Stimulated activated CD8-positive, alpha-beta memory T cell treated with anti-CD3 and anti-CD28 coated beads, Interleukin-7, amount 100 ng/mL, for 1 hour (primary cell): Measurements from ENCODE around the gene TNFRSF14.

Source experiments
- DNase-seq, 2 donors: peaks; one replicate each; pipeline ENCODE4 v3.0.0-alpha.2; 2020; ENCODE audit warnings: low read depth in 2 of 2

TNFRSF14 gene

DNA sequence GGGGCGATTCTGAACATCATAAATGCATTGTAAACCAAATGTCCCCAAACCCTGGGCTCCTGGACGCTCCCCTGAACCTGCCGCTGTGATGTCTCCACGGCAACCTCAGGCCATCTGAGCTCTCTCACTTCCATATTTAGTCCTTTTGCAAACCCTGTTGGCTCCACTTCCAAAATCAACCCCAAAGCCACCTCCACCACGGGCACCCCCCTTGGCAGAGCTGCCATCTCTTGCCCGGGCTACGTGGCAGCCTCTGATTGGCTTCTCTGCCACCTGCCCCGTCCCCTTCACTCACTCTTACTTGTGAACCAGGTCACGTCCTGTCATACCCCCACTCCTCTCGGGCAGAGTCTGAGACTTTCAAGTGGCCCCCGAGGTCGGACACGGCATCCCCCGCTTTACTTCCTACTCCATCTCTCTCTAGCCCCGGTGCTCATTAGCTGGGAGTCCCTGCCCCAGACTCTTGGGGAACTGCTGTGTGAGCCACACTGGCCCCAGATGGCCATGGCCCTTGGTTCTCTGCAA lies 46.2 kb downstream of the TNFRSF14 start:
- DNase-seq, result no peak

DNA sequence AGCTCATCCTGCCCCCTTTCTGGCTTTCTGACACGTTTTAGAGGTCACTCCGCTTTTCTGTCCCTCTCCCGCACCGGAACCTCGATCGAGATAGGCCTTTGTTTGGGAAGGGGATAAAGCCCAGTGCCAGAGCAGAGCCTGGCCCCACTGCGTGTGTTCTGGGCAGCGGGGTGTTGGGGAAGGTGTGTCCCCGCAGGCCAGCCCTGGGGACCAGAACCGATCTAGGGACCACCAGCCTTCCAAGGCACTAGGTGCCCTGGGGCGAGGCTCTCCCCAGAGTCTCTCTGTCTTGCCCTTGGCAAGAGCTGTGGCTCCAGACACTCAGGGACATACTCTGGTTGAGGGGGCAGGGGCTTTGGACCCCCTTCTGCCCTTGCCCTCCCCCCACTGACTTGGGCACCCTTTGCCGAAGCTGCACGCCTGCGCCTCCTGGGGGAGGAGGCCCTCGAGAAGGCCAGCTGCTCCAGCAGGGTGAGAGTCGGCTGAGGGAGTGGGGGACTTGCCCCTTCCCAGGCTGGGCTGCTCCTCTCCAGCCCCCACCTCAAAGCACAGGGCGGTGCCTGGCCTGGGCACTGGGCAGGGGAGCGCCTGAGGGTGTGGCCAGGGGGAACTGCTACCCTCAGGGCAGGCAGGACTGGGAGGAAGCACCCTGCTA lies 46.8 kb downstream of the TNFRSF14 start:
- no peak for DNase-seq

DNA sequence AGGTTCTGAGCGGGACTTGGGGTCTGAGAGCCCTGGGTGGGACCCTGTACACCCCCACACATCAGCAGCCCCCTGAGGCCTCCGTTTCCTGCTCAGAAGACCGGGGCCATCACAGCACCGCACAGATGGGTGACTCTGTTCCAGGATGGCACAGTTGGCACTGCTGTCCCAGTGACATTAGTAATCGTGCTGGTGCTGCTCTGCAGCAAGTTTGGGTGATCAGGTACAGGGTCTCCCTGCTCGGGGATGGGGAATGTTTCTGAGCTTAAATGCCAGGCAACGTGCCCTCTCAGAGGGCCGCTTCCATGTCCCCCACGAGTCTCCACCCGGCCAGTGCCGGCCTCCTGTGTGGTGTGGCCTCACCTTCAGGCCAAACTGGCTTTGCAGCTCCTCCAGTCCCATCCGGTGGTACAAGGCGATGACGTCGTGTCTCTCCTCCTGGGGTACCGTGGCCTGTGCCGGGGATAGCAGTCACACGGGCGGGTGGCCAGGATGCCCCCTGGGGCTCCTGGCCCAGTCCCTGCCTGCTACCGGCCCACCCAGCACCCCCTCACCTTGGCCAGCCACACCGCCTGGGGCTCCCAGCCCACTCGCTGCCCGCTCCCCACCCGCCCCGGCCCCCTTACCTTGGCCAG lies 47.5 kb downstream of the TNFRSF14 start:
- DNase-seq, result no peak

DNA sequence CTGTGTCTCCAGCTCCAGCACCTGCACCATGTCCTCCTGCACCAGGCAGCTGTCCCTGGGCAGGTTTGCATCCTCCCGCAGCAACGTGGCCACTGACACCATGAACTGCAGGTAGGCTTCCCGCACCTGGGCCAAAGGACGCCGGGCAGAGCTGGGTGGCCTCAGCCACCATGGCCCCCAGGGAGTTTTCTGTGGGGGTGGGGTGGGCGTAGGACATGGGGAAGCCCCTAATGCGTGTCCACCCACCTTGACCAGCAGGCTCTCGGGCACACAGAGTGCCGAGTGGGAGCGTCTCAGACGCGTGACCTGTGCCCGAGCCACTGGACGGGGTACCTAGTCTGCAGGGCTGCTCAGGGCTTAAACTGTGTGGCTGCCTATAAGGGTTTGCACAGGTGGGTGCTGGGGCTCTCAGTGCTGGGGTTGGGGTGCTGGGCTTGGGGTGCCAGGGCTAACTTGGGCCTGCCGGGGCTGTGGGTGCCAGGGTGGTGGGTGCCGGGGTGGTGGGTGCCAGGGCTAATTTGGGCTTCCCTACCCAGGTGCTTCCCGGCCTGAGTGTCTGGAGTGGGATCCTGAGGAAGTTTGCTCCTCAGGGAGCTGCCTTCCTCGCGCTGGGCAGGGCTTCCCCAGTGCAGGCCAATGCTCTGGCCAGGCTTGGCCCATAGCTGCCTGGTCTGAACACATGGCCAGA lies 48.1 kb downstream of the TNFRSF14 start:
- DNase-seq, result no peak

DNA sequence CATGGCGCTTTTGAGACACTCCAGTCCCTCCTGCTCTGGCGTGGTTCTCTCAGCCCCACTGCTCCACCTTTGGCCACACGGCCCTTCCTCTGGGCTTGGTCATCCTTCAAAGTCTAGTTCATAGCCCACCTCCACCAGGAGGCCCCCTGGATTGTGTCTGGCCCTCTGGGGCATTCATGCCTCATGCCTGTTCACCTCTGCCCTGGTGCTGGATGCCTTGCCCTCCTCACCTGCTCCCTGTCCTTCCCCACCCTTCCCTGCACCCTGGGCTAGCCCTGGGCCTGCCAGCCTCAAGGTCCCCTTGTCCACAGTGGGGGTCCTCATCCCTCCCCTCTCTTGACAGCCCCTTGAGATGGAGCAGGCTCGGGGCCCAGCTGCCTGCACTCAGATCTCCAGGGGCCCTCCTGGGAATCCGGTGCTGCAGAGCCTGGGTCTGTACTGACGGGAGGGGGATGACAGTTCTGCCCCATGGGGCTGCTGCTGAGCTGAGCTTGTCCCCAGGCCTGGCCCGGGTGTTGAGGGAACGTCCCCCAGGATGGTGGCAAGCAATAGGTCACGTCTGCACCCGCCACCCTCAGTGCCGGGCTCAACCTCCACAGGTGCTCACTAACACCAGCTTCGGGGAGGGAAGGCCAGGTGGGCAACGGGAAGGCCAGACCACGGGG lies 48.8 kb downstream of the TNFRSF14 start:
- no peak for DNase-seq

DNA sequence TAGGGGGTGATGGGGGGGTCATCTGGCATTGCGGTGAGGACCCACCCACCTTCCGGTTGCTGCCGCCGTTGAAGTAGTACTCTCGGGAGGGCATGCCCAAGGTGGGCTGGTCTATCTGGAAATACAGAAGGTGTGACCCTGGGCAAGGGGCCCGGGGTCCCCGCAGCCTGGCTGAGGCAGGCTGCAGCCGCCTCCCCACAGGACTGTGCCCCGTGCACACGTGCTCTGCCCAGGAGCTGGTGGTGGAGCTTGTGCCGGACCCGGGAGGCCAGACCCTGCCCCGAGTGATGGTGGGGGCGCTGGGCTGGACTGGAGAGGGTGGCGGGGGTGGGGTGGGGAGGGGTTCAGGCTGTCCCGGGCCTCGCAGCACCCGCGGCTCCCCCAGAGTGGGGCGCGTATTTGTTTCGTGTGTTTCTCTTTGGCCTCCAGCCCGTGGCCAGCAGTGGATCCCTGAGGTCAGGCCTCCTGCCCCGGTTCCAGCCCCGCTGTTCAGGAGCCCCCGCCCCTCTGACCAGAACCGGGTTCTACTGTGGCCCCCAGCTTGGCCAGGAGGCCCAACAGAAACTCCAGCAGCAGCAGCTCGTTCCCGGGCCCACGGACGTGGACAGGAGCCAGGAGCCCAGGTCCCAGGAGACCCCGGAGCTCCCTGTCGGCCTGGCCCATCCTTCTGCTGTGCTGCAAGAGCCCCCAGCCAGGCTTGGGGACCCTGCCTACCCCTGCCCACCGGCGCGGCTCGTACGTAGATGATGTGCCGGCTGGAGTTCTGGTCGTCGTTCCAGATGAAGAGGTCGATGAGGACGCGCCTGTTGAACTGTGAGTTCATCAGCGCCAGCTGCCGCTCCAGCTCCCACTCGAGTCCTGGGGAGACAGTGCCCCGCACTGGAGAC lies 49.6 kb downstream of the TNFRSF14 start:
- no peak for DNase-seq

DNA sequence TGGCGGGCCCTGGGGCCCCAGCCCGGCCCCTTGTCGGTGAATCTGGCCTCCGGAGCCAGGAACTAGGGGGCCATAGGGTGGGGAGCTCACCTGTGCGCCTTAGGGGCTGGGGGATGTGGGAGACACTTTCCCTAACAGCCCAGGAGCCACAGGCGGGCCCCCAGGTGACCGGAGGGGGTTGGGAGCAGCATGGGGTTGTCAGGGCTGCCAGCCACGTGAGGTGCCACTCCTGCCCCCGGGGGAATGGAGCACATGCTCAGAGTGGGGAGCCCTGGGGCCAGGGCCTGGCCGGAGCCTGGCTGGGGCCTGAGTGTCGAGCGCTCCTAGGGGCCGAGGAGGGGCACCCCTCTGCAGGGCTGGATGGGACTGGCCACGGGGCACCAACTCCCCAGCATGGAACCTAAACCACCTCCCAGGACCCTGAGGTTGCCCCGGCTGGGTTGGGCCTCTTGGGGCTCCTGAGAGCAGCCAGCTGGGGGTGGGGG lies 50.3 kb downstream of the TNFRSF14 start:
- no peak for DNase-seq

DNA sequence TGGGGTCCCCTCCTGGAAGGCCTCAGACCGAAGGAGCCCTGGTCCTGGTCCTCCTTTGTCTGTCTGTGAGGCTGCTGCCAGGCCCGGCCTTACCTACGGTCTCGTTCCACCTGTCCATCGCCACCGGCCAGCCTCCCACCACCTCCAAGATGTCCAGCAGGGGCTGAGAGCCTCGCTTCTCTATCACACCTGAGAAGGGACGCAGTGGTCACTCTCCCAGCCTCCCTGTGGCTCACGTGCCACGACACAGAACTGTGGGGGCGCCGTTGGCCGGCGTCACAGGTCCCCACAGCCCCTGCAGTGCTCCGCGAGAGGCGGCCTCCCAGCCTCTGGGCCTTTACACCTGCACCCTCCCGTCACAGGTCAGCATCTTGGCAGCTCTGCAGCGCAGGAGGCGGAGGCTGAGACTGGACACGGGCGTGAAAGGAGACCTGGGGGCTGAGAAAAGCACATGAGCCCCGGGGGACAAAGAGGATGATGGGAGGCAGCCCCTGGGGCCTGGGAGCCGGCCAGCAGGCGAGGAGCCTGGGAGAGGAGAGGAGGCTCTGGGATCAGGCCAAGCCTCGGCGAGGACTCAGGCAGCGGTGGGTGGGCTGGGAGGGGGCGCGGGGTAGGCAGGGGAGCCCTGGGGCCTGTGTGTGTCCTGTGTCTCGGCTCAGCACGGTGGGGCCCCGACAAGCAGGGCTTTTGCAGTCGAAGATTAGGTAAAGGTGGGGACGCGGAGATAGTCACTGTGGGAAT lies 50.9 kb downstream of the TNFRSF14 start:
- DNase-seq, result no peak

DNA sequence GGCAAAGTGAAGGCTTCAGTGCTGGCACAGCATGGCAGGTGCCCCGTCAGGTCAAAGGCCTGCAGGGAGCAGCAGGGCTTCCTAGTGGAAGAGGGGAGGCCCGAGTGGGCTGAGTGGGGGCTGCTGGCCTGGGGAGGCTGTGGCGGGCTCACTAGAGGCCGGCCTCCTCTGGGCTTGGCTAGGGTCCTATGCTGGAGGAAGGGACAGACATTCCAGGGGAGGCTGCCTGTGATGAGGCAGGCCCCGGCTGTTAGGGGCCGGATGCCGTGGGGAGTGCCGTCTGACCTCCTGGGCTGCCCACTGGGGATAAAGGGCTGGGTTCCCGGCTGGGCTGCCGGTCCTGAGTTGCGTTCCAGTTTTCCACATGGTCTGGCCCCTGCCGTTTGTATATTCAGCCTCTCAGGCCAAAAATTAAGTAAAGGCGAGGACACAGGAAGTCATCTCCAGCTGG lies 51.5 kb downstream of the TNFRSF14 start:
- no peak for DNase-seq

DNA sequence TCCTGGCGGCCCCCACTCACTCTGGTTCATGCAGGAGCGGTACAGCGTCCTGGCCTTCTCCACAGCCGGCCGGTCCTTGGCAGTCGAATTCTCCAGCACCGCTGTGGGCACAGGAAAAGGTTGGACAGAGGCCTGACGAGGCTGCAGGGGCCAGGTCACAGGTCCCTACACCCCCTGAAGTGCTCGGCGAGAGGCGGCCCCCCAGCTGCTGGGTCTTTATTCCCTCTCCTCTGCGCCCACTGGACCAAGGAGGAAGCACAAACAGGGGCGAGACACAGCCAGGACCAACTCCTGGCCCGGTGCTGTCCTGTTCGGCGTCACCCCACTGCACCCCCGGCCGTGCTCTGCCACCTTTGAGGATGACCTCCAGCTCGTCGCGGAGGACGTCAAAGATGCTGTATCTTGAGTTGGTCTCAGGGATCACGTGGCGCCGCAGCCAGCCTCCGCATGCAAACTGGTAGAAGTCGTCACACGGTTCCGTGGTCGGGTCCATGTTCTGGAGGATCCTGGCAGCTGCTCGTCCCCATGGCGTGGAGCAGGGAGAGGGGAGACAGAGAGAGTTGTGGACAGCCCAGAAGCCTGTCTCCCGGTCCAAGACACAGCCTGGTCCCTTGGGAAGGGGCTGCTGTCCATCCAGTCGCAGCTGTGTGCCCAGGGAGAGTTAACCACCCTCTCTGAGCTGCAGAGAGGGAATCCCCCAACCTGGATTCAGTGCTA lies 53.3 kb downstream of the TNFRSF14 start:
- DNase-seq, result no peak

DNA sequence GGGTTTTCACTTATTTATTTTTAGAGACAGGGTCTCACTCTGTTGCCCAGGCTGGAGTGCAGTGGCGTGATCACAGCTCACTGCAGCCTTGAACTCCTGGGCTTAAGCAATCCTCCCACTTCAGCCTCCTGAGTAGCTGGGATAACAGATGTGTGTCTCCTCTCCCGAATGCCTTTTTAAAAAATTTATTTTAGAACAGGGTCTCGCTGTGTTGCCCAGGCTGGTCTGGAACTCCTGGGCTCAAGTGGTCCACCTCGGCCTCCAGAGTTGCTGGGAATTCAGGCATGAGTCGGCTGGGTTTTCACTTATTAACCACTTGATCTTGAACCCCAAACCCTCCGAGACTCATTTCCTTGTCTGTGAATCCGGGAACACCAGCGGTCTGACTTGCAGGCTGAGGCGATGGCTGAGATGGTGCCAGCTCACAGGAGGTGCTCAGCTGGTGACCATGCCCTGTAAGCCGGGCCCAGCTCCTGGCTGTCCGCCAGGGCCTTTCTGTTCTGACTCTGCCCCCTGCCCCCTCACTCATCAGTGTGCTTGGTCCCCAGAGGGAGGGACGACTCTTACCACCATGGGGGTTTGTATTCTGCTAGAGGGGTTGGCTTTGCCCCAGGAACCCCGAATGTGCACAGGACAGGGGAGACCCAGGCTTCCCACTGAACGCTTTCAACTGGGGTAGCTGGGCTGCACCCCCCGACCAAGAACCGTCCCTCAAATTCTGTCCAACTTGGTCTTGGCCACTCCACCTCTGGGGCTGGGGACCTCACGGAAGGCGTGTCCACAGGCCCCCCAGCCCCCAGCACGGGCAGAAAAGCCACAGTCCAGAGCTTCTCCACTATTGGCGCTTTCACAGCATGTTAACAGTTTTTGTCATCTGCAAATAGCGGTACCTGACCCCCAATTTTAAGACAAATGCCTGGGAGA lies 54.1 kb downstream of the TNFRSF14 start:
- DNase-seq, result no peak

DNA sequence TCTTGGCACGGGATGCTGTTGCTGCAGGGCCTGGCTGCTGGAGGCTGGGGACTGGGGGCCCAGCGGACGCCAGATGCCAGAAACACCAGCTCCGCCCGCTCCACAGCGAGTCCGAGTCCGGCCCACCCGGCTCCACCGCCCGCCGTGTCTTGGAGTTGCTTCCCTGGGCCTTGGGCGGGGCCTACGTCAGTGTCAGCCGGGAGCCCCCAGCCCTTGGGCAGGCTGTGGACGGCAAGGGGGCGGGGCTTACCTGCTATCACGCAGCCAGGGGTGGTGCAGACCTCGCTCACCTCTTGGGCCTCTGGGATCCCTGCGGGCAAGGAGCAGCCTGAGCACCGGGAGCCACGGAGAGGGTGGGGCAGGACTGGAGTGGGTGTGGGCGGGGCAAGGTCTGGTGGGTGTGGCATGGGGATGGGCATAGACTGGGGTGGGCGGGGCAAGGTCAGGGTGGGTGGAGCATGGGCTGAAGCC lies 54.9 kb downstream of the TNFRSF14 start:
- DNase-seq, result no peak

DNA sequence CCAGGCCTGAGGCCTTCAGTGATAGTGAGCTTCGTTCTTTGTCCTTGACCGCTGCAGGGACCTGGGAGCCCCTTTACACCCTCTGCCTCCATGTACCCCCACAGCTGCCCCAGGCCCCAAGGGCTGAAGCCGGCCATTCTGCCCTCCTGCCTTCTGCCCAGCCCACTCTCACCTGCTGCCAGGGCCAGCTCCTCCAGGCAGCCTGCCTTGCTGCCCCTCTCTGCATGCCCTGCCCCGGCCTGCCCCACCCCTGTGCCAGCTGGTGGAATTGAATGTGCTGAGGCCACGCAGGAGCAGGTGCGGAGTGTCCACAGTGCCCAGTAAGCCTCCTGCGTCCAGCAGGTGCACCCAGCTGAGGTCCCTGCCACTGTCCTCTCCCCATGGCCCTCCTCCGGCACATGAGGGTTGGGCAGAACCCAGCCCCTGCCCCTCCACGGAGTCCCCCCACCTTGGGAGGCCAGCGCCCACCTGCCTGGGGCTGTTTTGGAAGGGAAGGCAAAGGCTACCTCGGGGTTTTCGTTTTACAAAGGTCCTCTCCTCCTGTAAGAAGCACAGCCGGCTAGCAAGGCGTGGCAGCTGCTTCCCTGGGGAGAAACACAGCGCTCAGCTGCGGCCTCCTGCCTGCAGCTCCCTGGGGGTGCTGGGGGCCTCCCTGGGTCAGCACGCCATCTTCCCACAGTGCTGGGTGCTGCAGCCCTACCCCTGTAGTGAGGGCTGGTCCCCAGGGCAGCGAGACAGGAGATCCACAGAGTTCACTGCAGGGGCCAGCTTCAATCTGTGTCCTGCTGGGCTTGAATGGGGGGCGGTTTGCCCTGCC lies 55.7 kb downstream of the TNFRSF14 start:
- no peak for DNase-seq

DNA sequence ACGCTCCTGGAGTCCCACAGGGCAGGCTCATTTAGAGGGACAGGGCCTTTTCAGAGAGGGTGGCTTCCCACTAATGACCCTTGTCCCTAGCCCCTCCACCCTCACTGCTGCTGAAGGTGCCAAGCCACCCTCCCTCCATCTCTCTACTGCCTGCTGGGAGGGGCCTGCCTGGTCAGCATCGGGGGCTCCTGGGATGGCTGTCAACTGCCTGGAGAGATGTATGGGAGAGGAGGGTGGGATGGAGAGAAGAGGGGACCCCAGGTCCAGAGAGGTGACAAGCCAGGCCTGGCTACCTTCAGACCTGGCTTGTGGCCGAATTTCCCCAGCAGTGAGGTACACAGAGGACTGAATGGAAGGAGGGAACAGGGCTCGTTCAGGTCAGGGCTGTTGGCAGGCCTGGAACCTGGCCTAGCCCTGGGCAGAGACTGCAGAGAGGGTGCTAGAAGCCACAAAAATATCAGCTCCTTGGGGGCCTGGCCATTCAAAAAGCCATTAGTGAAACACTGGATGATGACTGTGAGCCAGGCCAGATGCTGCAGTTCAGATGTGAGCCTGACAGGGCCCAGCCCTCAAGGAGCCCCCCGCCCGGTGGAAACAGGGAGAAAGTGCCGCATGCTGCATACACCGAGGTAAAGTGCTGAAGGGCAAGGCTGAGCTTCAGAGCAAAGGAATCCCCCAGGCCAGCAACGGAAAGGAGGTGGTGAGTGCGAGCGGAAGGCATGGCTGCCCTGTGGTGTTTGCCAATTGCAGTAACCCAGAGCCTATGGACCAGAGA lies 56.6 kb downstream of the TNFRSF14 start:
- DNase-seq, result no peak
